Right lobe of liver (tissue), 4 donors: ENCODE measurements around the gene ADCY5.

ENCODE experiments used
- CTCF ChIP-seq, 4 donors: fragments of 200-600 bp in 3 of 4; fragments of 450-650 bp in 1 of 4; IDR thresholded peaks; one replicate each; pipeline versions ENCODE4 v1.5.1 to v1.8.0; 2016 to 2022; ENCODE audit warnings: antibody characterized with exemption in 4 of 4, mild to moderate bottlenecking in 2 of 4
- POLR2A ChIP-seq: fragments of 450-650 bp; IDR thresholded peaks from one replicate; pipeline ENCODE4 v1.6.1; 2017; ENCODE audit warnings: antibody characterized with exemption, mild to moderate bottlenecking
- donor health status: DM: no; HTN: no; CAD: no.
- donor health status: DM: no; HTN: no; CAD: no.
- donor health status: DM: no; HTN: yes; CAD: no.

DNA sequence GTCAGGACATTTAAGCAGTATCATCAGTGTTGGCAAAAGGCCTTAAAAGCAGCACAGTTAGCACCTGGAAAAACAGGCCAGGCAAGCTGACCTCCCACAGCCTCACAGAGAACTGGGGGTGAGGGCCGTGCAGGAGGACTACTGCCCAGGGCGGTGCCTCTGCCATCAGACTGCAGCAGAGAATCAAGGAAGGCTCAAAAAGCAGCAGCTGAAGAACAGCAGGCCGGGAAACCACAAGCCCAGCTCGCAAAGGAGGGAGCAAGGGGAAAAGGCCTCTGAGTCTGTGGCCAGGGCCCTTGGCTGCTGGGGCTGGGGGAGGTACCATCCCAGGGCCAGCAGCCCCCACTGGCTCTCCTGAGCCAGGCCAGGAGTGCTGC is 163.0 kb downstream of the ADCY5 start:
- TF ChIP-seq POLR2A (no peak), CTCF (IDR thresholded peaks at IDR 0.05) (no peak)
